ENCODE data around the gene NRG3.

Gene NRG3

DNA sequence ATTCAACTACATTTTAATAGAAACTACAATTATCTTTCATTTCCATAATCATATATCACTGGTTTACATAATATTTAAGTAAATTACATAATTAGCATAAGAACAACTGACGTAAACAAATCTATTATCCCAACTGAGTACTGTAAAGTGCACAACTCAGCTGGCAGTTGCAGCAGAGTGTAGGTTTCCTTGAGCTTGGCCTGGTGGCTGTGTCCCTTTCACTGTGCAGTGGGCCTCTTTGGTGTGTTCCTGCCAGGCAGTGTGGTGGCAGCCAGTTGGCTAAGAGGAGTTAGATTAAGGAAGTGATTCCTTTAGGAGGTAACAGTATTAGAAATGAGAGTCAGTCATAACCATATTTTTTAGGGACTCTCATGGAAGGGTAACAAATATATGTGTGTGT lies 7.0 kb downstream of the NRG3 start:
- no peak for DNase-seq (ENCODE audit: low read depth in 2 of 2)

DNA sequence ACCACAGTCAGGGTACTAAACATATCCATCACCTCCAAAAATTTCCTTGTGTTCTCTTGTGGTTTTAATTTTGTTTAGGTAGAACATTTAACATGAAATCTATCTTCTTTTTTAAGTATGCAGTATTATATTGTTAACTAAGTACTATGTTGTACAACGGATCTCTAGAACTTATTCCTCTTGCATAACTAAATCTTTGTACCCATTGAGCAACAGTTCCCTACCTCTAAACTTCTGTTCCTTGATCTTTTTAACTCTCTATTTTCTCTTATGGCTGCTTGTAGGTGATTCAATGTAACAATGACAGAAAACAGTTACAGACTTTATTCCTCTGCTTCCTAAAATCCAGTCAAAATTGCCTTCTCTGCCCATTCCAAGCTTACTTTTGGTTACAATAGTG lies 9.9 kb downstream of the NRG3 start:
- no peak for DNase-seq (ENCODE audit: low read depth in 2 of 2)

GRCh38 chr10:81885491-81885890 lies 10.5 kb downstream of the NRG3 start:
- no peak for DNase-seq (ENCODE audit: low read depth in 2 of 2)

GRCh38 chr10:81886939-81887338 lies 11.9 kb downstream of the NRG3 start:
- DNase-seq (ENCODE audit: low read depth in 2 of 2), result no peak

GRCh38 chr10:81889181-81889769 lies 14.3 kb downstream of the NRG3 start:
- DNase-seq (ENCODE audit: low read depth in 2 of 2), result no peak

DNA sequence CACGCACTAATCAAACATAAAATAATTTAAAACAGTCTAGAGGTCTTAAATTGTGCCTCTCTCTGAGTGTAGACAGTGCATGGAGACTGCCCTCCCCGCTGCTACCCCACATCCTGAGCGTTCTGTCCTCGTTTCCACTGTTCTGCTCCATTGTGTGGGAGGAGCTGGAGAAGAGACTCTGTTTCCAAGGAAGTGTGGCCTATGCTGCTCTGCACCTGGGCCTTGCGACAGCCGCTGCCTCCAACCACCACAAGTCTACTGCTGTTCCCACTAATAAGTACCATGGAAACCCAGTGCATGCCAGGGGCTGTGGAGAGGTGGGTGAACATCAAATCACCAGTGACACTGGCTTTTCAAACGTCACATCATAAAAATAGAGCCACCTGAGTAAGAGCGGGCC lies 19.6 kb downstream of the NRG3 start:
- DNase-seq (ENCODE audit: low read depth in 2 of 2), result no peak

DNA sequence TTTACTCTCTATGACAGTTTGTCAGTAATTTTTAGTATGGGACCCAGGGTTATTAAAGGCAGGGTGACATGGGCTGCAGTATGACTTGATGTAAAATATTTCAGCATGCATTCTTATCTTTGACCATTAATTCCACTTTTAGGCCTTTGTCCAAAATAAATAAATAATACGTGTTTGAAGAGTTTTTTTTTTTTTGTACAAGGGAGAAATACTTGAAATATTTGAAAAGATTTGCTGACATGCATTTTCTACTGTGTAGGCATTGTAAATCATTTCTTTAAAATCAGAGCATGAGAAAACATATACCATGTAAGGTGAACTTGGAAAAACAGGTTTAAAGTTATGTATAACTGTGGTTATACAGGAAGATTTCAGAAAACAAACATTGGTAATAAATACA lies 23.5 kb downstream of the NRG3 start:
- no peak for DNase-seq (ENCODE audit: low read depth in 2 of 2)

GRCh38 chr10:81900989-81901388 lies 26.0 kb downstream of the NRG3 start:
- no peak for DNase-seq (ENCODE audit: low read depth in 2 of 2)

- no peak for DNase-seq (ENCODE audit: low read depth in 2 of 2)
Observed at GRCh38 chr10:81903472-81903871, 28.5 kb downstream of the NRG3 start.

GRCh38 chr10:81905161-81905560 lies 30.2 kb downstream of the NRG3 start:
- DNase-seq (ENCODE audit: low read depth in 2 of 2), result no peak

- no peak for DNase-seq (ENCODE audit: low read depth in 2 of 2)
Observed at GRCh38 chr10:81909453-81909852, 34.5 kb downstream of the NRG3 start.

DNA sequence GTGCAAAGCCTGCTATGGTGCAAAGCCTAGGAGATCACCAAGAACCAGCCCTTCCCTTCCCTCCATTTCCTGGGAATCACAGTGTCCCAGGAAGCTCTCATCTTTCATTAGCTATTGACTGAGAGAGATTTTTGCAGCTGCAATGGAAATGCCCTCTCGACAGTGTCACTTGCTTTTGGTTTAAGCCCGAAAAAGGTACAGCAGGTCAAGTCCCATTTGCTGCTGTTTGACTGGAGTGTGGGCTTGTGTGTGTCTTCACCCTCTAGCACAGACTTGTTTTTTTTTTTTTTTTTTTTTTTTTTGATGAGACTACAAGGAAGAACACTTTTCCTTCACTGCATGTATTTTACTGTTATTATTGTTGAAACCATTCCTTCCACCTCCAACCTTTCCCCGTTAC lies 36.3 kb downstream of the NRG3 start:
- DNase-seq (ENCODE audit: low read depth in 2 of 2), result no peak

- DNase-seq (ENCODE audit: low read depth in 2 of 2), result no peak
Observed at GRCh38 chr10:81914736-81915503, 39.9 kb downstream of the NRG3 start.

GRCh38 chr10:81915504-81915897 lies 40.5 kb downstream of the NRG3 start:
- no peak for DNase-seq (ENCODE audit: low read depth in 2 of 2)

DNA sequence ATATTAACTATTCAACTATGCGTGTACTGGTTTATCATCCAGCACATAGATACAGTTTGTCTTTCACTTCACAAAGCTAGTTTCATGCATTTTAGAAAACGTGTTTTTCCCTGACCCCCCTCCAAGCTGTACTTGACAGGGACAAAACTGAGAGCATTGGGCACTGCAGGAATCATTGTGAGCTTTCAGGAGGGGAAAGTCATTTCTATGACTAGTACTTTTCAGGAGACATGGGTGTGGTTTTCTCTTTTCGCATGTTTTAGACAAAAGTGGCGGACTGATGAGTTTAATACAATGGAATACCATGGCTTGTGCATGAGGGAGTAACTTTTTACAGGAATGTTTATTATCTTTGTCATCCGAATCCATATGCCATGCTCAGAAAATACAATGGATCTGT lies 42.7 kb downstream of the NRG3 start:
- DNase-seq (ENCODE audit: low read depth in 2 of 2), result no peak

DNA sequence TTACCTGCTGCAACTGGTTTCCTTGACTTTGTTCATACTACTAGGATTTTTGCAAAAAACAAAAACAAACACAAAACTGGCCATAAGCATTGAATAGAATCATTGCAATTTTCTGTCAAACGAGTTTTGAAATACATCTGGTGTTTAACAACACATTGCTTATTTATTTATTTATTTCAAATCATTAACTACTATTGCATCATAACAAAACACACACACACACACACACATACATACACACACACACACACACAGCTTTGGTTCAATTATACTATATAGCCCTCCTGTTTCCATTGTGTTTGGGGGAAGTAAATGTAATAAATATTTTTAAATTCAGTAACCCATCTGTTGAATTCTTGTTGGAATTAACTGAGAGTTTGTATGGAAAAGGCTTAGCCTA lies 43.8 kb downstream of the NRG3 start:
- DNase-seq (ENCODE audit: low read depth in 2 of 2), result no peak

GRCh38 chr10:81920213-81920829 lies 45.3 kb downstream of the NRG3 start:
- no peak for DNase-seq (ENCODE audit: low read depth in 2 of 2)

- no peak for DNase-seq (ENCODE audit: low read depth in 2 of 2)
Observed at GRCh38 chr10:81928119-81928518, 53.1 kb downstream of the NRG3 start.

DNA sequence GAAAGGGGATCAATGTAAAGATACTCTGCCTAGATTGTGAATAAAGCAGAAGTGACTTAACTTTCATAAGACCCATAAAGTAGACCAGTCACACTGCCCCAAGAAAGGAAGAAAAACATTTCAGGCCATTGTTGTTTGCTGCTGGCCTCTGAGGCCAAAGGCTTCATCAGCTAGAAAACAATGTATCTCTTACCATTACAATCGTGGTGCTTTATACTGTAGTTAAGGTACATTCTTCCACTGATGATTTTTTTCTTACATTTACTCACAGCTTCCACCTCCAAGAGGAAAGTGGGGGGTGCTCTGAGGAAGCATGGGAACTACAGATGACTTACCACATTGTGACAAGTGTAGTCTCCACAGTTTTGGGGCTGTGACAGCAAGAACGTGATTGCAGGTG lies 68.6 kb downstream of the NRG3 start:
- DNase-seq (ENCODE audit: low read depth in 2 of 2), result no peak

- DNase-seq (ENCODE audit: low read depth in 2 of 2), result no peak
Observed at GRCh38 chr10:81944609-81945008, 69.6 kb downstream of the NRG3 start.

DNA sequence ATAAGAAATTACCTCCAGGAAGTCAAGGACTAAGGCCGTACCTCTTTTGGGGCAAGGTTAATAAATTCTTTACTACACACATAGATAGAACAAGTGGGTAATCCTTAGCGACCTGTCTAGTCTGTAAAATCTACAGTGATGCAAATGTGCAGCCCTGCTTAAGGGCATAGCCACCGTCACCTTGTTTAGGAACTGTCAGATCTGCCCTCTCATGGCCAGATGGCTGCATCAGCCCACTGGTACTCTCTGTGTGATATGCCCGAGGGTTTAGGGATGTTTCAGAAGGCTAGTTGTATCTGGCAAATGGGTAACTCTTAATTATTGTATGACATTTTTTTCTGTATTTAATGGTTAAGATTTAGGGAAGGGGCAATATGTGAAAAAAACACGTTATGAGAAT lies 74.3 kb downstream of the NRG3 start:
- no peak for DNase-seq (ENCODE audit: low read depth in 2 of 2)

- DNase-seq (ENCODE audit: low read depth in 2 of 2), result no peak
Observed at GRCh38 chr10:81950358-81950757, 75.4 kb downstream of the NRG3 start.

- DNase-seq (ENCODE audit: low read depth in 2 of 2), result no peak
Observed at GRCh38 chr10:81953420-81953819, 78.4 kb downstream of the NRG3 start.

All from stimulated activated CD4-positive, alpha-beta T cell treated with anti-CD3 and anti-CD28 coated beads, Interleukin-12 subunit alpha, Interleukin-12 subunit beta, amount 100 ng/mL, for 24 hours (primary cell).